Kidney (tissue), 14 donors: ENCODE measurements around the gene HOPX. TPM values are rescaled to one million over a fixed set of nuclear protein-coding genes. Genes with fewer than 3 reads are reported as not detected.

Experiments used
- DNase-seq, 5 donors: peaks; one replicate each; pipeline ENCODE4 v3.0.0-alpha.2; 2013 to 2020
- FAIRE-seq: peaks from 2 replicates; lab custom pipeline; 2012; peaks lifted over from hg19 to GRCh38; lab: Jason Lieb, UNC
- H3K27ac ChIP-seq, 2 donors: one replicate each; pipeline ENCODE4 v1.7.0; 2013; ENCODE audit warnings: low read depth in 2 of 2, low read length in 2 of 2, inconsistent platforms in 1 of 2
- H3K27me3 ChIP-seq: one replicate; pipeline ENCODE4 v1.7.1; 2013; ENCODE audit warnings: low read length, inconsistent platforms; ENCODE audit not compliant: control insufficient read depth, insufficient read depth
- H3K36me3 ChIP-seq, 3 donors: one replicate each; pipeline versions ENCODE4 v1.7.0 to v1.7.1; 2013; ENCODE audit warnings: low read length in 3 of 3, control low read depth in 1 of 3, inconsistent platforms in 1 of 3; ENCODE audit not compliant: insufficient read depth in 3 of 3, control insufficient read depth in 2 of 3
- H3K4me1 ChIP-seq, 3 donors: one replicate each; pipeline versions ENCODE4 v1.7.0 to v1.7.1; 2013; ENCODE audit warnings: low read length in 3 of 3, inconsistent platforms in 1 of 3, low read depth in 1 of 3; ENCODE audit not compliant: control insufficient read depth in 2 of 3, insufficient read depth in 2 of 3
- H3K4me3 ChIP-seq, 3 donors: one replicate each; pipeline versions ENCODE4 v1.7.0 to v1.8.1; 2013; ENCODE audit warnings: low read length in 3 of 3, control low read depth in 1 of 3, inconsistent platforms in 1 of 3
- H3K9ac ChIP-seq, 3 donors: one replicate each; pipeline versions ENCODE4 v1.7.0 to v1.7.1; 2013; ENCODE audit warnings: low read length in 3 of 3, control low read depth in 1 of 3, inconsistent platforms in 1 of 3
- H3K9me3 ChIP-seq, 3 donors: one replicate each; pipeline versions ENCODE4 v1.7.0 to v1.7.1; 2013; ENCODE audit warnings: low read length in 3 of 3, control low read depth in 1 of 3, inconsistent platforms in 1 of 3; ENCODE audit not compliant: control insufficient read depth in 2 of 3, insufficient read depth in 1 of 3
- intact Hi-C: fragments of 100-400 bp; cut with DNase I; formaldehyde crosslinking; loops from one replicate; pipeline ENCODE4 v1.11.1; 2022
- polyA plus RNA-seq: library from polyadenylated mRNA; stranded (reverse); fragments of 350-450 nt; fragmentation: Illumina TruSeq; extraction: RNeasy Lipid Tissue Mini Kit (QIAGEN cat#74804); gene quantifications from one replicate; pipeline ENCODE4 v1.2.3, GENCODE V29; 2014; ENCODE audit warnings: low read depth, low replicate concordance; ENCODE audit not compliant: insufficient read depth
- total RNA-seq: library from RNA; stranded (reverse); fragmentation: NEBNext Ultra II Directional; extraction: Animal tissue kit (Norgen Biotek cat#: 25700); gene quantifications from one replicate; pipeline ENCODE4 v1.2.1, GENCODE V29; 2021
- TF ChIP-seq, protein P1 (sequence below): IDR thresholded peaks from 3 replicates; pipeline ENCODE4 v1.5.1; 2012; ENCODE audit warnings: mild to moderate bottlenecking, moderate library complexity, borderline replicate concordance; ENCODE audit not compliant: insufficient read depth; ENCODE audit errors: extremely low read depth
- donor health status: control.
- donor health status: control.
- donor health status: control.
- donor health status: control.
- donor health status: control.
- donor health status: DM: yes; HTN: yes; CAD: no.
- donor health status: Normal renal cell carcinoma (clear cell type).

Gene HOPX
- total and polyA plus RNA-seq, 2 donors from 2014 or later: 8.9 to 17.6 TPM

DNA sequence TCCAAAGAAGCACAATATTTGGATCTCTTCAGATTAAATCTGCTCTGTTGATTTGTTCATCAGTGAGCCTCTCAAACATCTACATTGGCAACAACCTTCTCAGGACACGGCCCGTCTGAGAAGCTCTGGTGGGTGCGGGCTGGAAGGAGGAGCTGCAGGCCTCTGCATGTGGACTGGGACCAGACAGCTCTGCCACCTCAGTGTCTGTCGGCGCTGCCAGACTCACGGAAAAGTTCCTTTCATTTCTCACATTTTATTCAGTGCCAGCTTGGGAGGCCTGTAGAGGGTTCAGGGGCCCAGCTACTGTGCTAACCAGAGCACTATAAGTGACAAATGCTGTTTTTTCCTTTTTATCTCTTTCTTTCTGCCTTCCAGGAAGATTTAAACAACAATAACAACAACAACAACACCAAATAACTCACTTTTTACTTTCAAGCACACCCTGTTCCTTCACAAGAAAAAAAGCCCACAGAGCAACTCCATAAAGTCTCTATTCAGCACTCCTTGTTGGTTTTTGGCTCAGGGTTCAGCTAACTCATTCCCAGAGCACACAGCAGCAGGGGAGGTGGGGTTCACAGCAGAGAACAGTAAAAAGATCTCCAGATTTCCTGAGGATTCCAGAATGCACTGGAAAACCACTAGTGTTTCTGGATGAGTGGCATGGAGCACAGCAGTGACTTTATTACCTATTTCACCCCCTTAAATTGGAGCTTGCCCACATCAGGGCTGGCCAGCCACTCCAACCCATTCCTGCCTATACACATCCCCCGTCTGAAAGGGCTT, 23.2 kb upstream of the HOPX start:
- TF ChIP-seq, protein P1, sequence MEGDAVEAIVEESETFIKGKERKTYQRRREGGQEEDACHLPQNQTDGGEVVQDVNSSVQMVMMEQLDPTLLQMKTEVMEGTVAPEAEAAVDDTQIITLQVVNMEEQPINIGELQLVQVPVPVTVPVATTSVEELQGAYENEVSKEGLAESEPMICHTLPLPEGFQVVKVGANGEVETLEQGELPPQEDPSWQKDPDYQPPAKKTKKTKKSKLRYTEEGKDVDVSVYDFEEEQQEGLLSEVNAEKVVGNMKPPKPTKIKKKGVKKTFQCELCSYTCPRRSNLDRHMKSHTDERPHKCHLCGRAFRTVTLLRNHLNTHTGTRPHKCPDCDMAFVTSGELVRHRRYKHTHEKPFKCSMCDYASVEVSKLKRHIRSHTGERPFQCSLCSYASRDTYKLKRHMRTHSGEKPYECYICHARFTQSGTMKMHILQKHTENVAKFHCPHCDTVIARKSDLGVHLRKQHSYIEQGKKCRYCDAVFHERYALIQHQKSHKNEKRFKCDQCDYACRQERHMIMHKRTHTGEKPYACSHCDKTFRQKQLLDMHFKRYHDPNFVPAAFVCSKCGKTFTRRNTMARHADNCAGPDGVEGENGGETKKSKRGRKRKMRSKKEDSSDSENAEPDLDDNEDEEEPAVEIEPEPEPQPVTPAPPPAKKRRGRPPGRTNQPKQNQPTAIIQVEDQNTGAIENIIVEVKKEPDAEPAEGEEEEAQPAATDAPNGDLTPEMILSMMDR: no peak

GRCh38 chr4:56703378-56703777, 22.3 kb upstream of the HOPX start:
- no peak for DNase-seq
- no peaks in the 10 kb centered on the region for H3K9me3 ChIP-seq
- no peak for FAIRE-seq
- no peaks in the 10 kb centered on the region for H3K27me3 ChIP-seq
- TF ChIP-seq, protein P1: no peak
- no peak overlapping the region for H3K4me3 ChIP-seq
- no peak overlapping the region for H3K9ac ChIP-seq
- intact Hi-C loops: no loop called here
- H3K27ac ChIP-seq: no peak overlapping the region
- H3K4me1 ChIP-seq: no peaks in the 10 kb centered on the region
- H3K36me3 ChIP-seq: no peaks in the 10 kb centered on the region

More for the DNA sequence above, 23.2 kb upstream of the HOPX start:
- no peak overlapping the region for H3K4me3 ChIP-seq
- no peak overlapping the region for H3K27ac ChIP-seq
- DNase-seq: no peak
- intact Hi-C loops: no loop called here
- no peaks in the 10 kb centered on the region for H3K9me3 ChIP-seq
- no peak overlapping the region for H3K9ac ChIP-seq
- FAIRE-seq: no peak
- no peaks in the 10 kb centered on the region for H3K4me1 ChIP-seq
- no peaks in the 10 kb centered on the region for H3K36me3 ChIP-seq
- H3K27me3 ChIP-seq: no peaks in the 10 kb centered on the region

DNA sequence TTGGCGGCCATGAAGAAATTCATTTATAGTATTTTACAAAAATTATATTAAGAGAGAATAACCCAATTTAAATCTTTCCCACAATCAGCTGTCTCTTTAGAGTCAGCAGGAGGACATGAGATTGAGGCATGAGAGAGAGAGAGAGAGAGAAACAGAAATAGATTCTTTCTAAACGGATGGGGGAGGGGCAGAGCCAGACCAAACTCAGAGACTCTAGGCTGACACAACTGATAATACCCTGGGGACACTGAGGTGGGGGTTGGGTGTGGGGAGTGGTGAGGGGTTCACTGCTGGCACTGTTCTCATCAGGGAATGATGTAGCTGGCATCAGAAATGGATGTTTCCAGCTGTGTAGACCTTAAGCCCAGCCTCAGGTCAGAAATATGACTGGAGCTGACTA, 20.5 kb upstream of the HOPX start:
- Histone ChIP-seq H3K4me3 (no peak overlapping the region), H3K9ac (no peak overlapping the region), H3K27ac (no peak overlapping the region), H3K36me3 (no peaks in the 10 kb centered on the region), H3K4me1 (no peaks in the 10 kb centered on the region), H3K9me3 (no peaks in the 10 kb centered on the region), H3K27me3 (no peaks in the 10 kb centered on the region)
- no peak for FAIRE-seq
- intact Hi-C loops: no loop called here
- TF ChIP-seq, protein P1: no peak
- no peak for DNase-seq

DNA sequence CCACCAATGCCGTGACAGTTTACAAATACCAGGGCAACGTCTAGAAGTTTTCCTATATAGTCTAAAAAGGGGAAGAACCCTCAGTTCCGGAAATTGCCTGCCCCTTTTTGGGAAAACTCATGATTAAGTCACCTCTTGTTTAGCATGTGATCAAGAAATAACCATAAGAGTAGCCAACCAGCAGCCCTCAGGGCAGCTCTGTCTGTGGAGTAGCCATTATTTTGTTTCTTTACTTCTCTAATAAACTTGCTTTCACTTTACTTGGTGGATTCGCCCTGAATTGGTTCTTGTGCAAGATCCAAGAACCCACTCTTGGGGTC, 20.0 kb upstream of the HOPX start:
- intact Hi-C loops: no loop called here
- no peak overlapping the region for H3K27ac ChIP-seq
- DNase-seq: no peak
- no peak for FAIRE-seq
- TF ChIP-seq, protein P1: no peak
- H3K4me1 ChIP-seq: no peaks in the 10 kb centered on the region
- H3K27me3 ChIP-seq: no peaks in the 10 kb centered on the region
- no peak overlapping the region for H3K4me3 ChIP-seq
- H3K9ac ChIP-seq: no peak overlapping the region
- no peaks in the 10 kb centered on the region for H3K36me3 ChIP-seq
- no peaks in the 10 kb centered on the region for H3K9me3 ChIP-seq
